Measurements from ENCODE around the gene ENKUR.

The ENKUR gene

GRCh38 chr10:25015828-25016375, at the start of gene ENKUR:
Gene ENKUR (minus strand): TSS chr10:25016158. CDS start chr10:25015936, 222 bp downstream.
- peak; percentile 91 for DNase-seq (ENCODE audit: low read depth in 2 of 2)

- DNase-seq (ENCODE audit: low read depth in 2 of 2) = no peak
Observed at GRCh38 chr10:25064401-25064800, 48.4 kb upstream of the ENKUR start.

- no peak for DNase-seq (ENCODE audit: low read depth in 2 of 2)
Observed at GRCh38 chr10:25063644-25064043, 47.7 kb upstream of the ENKUR start.

GRCh38 chr10:25063157-25063556, 47.2 kb upstream of the ENKUR start:
- DNase-seq (ENCODE audit: low read depth in 2 of 2) = no peak

- no peak for DNase-seq (ENCODE audit: low read depth in 2 of 2)
Observed at GRCh38 chr10:25061711-25062449, 45.9 kb upstream of the ENKUR start.

- no peak for DNase-seq (ENCODE audit: low read depth in 2 of 2)
Observed at GRCh38 chr10:25061125-25061524, 45.2 kb upstream of the ENKUR start.

GRCh38 chr10:25059990-25060389, 44.0 kb upstream of the ENKUR start:
- no peak for DNase-seq (ENCODE audit: low read depth in 2 of 2)

GRCh38 chr10:25057886-25058285, 41.9 kb upstream of the ENKUR start:
- no peak for DNase-seq (ENCODE audit: low read depth in 2 of 2)

GRCh38 chr10:25056726-25057125, 40.8 kb upstream of the ENKUR start:
- DNase-seq (ENCODE audit: low read depth in 2 of 2) = no peak

GRCh38 chr10:25052012-25052411, 36.1 kb upstream of the ENKUR start:
- no peak for DNase-seq (ENCODE audit: low read depth in 2 of 2)

- no peak for DNase-seq (ENCODE audit: low read depth in 2 of 2)
Observed at GRCh38 chr10:25050402-25050801, 34.4 kb upstream of the ENKUR start.

GRCh38 chr10:25049966-25050365, 34.0 kb upstream of the ENKUR start:
- no peak for DNase-seq (ENCODE audit: low read depth in 2 of 2)

- no peak for DNase-seq (ENCODE audit: low read depth in 2 of 2)
Observed at GRCh38 chr10:25048450-25048849, 32.5 kb upstream of the ENKUR start.

- no peak for DNase-seq (ENCODE audit: low read depth in 2 of 2)
Observed at GRCh38 chr10:25047591-25048301, 31.8 kb upstream of the ENKUR start.

GRCh38 chr10:25047088-25047487, 31.1 kb upstream of the ENKUR start:
- no peak for DNase-seq (ENCODE audit: low read depth in 2 of 2)

- DNase-seq (ENCODE audit: low read depth in 2 of 2) = no peak
Observed at GRCh38 chr10:25046641-25047040, 30.7 kb upstream of the ENKUR start.

GRCh38 chr10:25039531-25039930, 23.6 kb upstream of the ENKUR start:
- no peak for DNase-seq (ENCODE audit: low read depth in 2 of 2)

GRCh38 chr10:25038325-25038724, 22.4 kb upstream of the ENKUR start:
- no peak for DNase-seq (ENCODE audit: low read depth in 2 of 2)

GRCh38 chr10:25036381-25036780, 20.4 kb upstream of the ENKUR start:
- DNase-seq (ENCODE audit: low read depth in 2 of 2) = no peak

GRCh38 chr10:25029519-25029918, 13.6 kb upstream of the ENKUR start:
- DNase-seq (ENCODE audit: low read depth in 2 of 2) = no peak

GRCh38 chr10:25028711-25029110, 12.8 kb upstream of the ENKUR start:
- no peak for DNase-seq (ENCODE audit: low read depth in 2 of 2)

- DNase-seq (ENCODE audit: low read depth in 2 of 2) = no peak
Observed at GRCh38 chr10:25026463-25026862, 10.5 kb upstream of the ENKUR start.

GRCh38 chr10:25024528-25024927, 8.6 kb upstream of the ENKUR start:
- no peak for DNase-seq (ENCODE audit: low read depth in 2 of 2)
